ENCODE measurements around the gene CDR2. TPM values are rescaled to one million over a fixed set of nuclear protein-coding genes. Genes with fewer than 3 reads are reported as not detected.
A peak's percentile ranks its signal among the peaks of the same experiment; 100 is the strongest.

The CDR2 gene
- total and polyA plus RNA-seq, 12 donors: 11.3 to 31.2 (median 17.7) TPM

GRCh38 chr16:22320572-22321339, 53.7 kb downstream of the CDR2 start:
- intact Hi-C loops (cut with DNase I): loop anchor here in 1 of 2 donors (10.0 kb wide), 1 partner anchor 1166 kb away; the partner anchor contains the start of genes DNAH3 and LDAF1
- peaks cover 9 to 11% of the 10 kb centered on the region in 2 donors for H3K4me1 ChIP-seq (replicated peaks in 1 of 2)
- no peak overlapping the region for H3K27ac ChIP-seq
- 74 to 78% (median 77%) methylated on average over 13 of the region's 13 CpGs for WGBS, 4 donors
- peaks cover 0 to 66% of the 10 kb centered on the region in 2 donors for H3K36me3 ChIP-seq (replicated peaks in 1 of 2)
- TF ChIP-seq, protein P1, sequence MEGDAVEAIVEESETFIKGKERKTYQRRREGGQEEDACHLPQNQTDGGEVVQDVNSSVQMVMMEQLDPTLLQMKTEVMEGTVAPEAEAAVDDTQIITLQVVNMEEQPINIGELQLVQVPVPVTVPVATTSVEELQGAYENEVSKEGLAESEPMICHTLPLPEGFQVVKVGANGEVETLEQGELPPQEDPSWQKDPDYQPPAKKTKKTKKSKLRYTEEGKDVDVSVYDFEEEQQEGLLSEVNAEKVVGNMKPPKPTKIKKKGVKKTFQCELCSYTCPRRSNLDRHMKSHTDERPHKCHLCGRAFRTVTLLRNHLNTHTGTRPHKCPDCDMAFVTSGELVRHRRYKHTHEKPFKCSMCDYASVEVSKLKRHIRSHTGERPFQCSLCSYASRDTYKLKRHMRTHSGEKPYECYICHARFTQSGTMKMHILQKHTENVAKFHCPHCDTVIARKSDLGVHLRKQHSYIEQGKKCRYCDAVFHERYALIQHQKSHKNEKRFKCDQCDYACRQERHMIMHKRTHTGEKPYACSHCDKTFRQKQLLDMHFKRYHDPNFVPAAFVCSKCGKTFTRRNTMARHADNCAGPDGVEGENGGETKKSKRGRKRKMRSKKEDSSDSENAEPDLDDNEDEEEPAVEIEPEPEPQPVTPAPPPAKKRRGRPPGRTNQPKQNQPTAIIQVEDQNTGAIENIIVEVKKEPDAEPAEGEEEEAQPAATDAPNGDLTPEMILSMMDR (IDR thresholded peaks at IDR 0.05): no peak
- TF ChIP-seq POLR2A (IDR thresholded peaks at IDR 0.05): no peak
- DNase-seq: peak in 1 of 7 donors; percentile 23
- H3K4me3 ChIP-seq: no peak overlapping the region
- H3K9me3 ChIP-seq (replicated peaks in 1 of 3): no peaks in the 10 kb centered on the region
- H3K27me3 ChIP-seq: no peaks in the 10 kb centered on the region

DNA sequence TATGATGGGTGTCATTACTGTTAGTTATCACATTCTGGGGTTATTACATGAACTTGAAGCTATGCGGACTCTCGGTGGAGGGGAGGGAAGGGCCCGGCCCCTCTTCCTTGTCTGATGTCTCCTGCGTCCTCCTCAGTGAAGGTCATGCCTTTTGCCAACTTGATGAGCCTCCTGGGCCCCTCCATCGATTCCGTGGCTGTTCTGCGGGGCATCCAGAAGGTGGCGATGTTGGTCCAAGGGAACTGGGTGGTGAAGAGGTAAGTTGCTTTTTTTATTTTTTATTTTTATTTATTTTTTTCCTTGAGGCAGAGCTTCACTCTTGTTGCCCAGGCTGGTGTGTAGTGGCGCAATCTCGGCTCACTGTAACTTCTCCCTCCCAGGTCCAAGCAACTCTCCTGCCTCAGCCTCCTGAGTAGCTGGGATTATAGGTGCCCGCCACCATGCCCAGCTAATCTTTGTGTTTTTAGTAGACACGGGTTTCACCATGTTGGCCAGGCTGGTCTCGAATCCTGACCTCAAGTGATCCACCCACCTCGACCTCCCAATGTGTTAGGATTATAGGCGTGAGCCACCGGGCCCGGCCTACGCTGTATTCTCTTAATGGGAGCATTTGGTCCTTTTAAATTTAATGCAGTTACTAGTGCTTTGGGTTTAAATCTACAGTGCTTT, 55.6 kb downstream of the CDR2 start:
- DNase-seq: peak in 4 of 7 donors; percentile 47 to 65 (median 54)

GRCh38 chr16:22317625-22318024, 56.8 kb downstream of the CDR2 start:
- Histone ChIP-seq H3K27ac (no peak overlapping the region), H3K9me3 (replicated peaks in 1 of 3) (no peaks in the 10 kb centered on the region), H3K4me1 (replicated peaks in 1 of 2) (peaks cover 9 to 11% of the 10 kb centered on the region in 2 donors), H3K27me3 (no peaks in the 10 kb centered on the region), H3K4me3 (no peak overlapping the region), H3K36me3 (replicated peaks in 1 of 2) (peaks cover 0 to 74% of the 10 kb centered on the region in 2 donors)
- intact Hi-C loops (cut with DNase I): no loop called here
- DNase-seq: peak in 2 of 7 donors; percentile 12 to 38
- 90 to 94% (median 94%) methylated on average over 4 to 6 of the region's 6 CpGs for WGBS, 4 donors
- TF ChIP-seq, protein P1 (IDR thresholded peaks at IDR 0.05): no peak
- TF ChIP-seq POLR2A (IDR thresholded peaks at IDR 0.05): no peak

More for the DNA sequence above, 55.6 kb downstream of the CDR2 start:
- H3K27me3 ChIP-seq: no peaks in the 10 kb centered on the region
- H3K4me3 ChIP-seq: no peak overlapping the region
- peaks cover 0 to 64% of the 10 kb centered on the region in 2 donors for H3K36me3 ChIP-seq (replicated peaks in 1 of 2)
- TF ChIP-seq POLR2A (IDR thresholded peaks at IDR 0.05): no peak
- TF ChIP-seq, protein P1 (IDR thresholded peaks at IDR 0.05): peak; percentile 42 to 56 (median 50)
- intact Hi-C loops (cut with DNase I): no loop called here
- WGBS, 4 donors: 72 to 81% (median 74%) methylated on average over 18 of the region's 18 CpGs
- no peak overlapping the region for H3K27ac ChIP-seq
- no peaks in the 10 kb centered on the region for H3K9me3 ChIP-seq (replicated peaks in 1 of 3)
- peaks cover 9 to 11% of the 10 kb centered on the region in 2 donors for H3K4me1 ChIP-seq (replicated peaks in 1 of 2)

- peak in 2 of 7 donors; percentile 15 to 46 for DNase-seq
- Histone ChIP-seq H3K4me1 (replicated peaks in 1 of 2) (peaks cover 8 to 9% of the 10 kb centered on the region in 2 donors), H3K27ac (no peak overlapping the region), H3K36me3 (replicated peaks in 1 of 2) (peaks cover 0 to 80% of the 10 kb centered on the region in 2 donors), H3K27me3 (no peaks in the 10 kb centered on the region), H3K4me3 (no peak overlapping the region), H3K9me3 (replicated peaks in 1 of 3) (no peaks in the 10 kb centered on the region)
- intact Hi-C loops (cut with DNase I): no loop called here
- WGBS, 4 donors: 79 to 83% (median 83%) methylated on average over 2 to 17 of the region's 17 CpGs
- TF ChIP-seq, protein P1 (IDR thresholded peaks at IDR 0.05): no peak
- TF ChIP-seq POLR2A (IDR thresholded peaks at IDR 0.05): no peak
Measured at GRCh38 chr16:22317001-22317530, 57.4 kb downstream of the CDR2 start.

Measured in adrenal gland (tissue), 12 donors.